C1 segment of cervical spinal cord (tissue), 14 donors: Measurements from ENCODE around the gene PDRG1.

Experiments
- DNase-seq, 14 donors: peaks; one replicate each; lab custom pipeline; 2025; lab: John Stamatoyannopoulos, UW

PDRG1 gene

GRCh38 chr20:31907046-31907445 lies 44.8 kb downstream of the PDRG1 start:
- DNase-seq = no peak

- no peak for DNase-seq
Observed at GRCh38 chr20:31906001-31906400, 45.8 kb downstream of the PDRG1 start.

DNA sequence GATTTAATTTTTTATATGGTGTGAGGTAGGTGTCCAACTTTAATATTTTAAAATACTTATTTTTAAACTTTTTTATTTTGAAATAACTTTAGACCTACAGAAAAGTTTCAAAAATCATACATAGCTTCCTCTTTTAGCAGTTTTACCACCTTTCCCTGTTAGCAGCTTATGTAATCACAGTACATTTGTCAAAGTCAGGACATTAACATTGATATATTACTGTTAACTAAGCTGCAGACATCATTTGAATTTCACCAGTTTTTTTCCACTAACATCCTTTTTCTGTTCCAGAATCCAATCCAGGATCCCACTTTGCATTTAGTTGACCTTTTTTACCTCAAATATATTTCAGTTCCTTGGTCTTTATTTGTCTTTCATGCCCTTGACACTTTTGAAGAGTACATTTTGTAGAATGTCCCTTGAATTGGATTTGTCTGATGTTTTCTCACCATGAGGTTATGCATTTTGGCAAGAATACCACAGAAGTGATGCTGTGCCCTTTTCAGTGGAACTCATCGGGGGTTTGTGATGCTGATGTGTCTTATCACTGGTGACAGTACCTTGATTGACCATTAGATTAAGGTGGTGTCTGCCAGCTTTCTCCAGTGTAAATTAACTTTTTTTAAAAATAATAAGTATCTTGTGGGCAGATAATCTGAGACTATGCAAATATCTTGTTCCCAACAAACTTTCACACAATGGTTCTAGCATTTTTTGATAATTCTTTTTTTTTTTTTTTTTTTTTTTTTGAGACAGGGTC lies 48.0 kb downstream of the PDRG1 start:
- no peak for DNase-seq

DNA sequence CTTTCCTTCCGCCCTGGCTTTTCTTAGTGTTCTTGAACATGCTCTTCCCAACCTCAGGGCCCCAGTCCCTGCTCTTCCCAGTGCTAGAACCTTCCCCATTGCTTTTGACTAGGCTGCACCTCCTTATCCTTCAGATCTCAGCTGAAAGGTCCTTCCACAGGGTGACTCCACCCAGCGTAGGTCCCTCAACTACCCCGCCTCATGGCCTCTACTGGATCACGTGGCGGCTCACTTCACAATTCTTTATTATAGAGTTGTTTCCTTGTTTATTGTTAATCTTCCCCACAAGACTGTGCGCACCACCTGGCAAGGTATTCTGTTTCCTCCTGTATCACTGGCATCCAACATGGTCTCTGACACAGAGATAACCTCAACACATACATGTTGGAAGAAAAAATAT lies 50.2 kb downstream of the PDRG1 start:
- DNase-seq = no peak

- DNase-seq = peak in 2 of 14 donors; percentile 5 to 12
Observed at GRCh38 chr20:31897541-31897940, 54.3 kb downstream of the PDRG1 start.

- no peak for DNase-seq
Observed at GRCh38 chr20:31896049-31896448, 55.8 kb downstream of the PDRG1 start.

DNA sequence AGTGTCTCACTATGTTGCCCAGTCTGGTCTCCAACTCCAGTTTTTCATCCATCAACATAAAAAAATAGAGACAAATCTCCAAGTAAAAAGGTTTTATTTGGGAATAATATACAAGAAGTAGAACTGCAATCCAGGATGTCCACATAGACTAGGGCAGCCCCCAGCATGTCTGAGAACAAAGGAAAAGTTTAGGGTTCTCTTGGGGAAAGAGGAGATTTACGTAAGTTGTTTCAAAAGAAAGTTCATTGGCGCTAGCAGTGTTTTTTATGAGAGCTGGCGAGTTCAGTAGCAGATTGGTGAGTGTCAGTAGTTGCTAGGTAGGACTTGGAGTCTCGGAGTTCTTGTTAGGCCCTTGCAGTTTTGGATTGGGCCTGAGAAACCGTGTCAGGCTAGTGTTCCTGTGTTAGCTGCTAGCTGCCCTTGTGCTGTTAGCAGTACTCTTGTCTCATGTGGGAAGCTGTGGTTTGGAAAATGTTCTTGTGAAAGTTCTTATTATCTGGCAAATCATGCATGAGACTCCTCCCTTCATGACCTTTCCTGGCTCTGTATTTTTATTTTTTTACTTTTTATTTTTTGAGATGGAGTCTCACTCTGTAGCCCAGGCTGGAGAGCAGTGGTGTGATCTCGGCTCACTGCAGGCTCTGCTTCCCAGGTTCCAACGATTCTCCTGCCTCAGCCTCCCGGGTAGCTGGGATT lies 56.7 kb downstream of the PDRG1 start:
- peak in 7 of 14 donors; percentile 7 to 35 (median 21) for DNase-seq
